Vagina (tissue), 2 donors: Measurements from ENCODE around the gene TMEM260.

ENCODE experiments used
- POLR2A ChIP-seq, 2 donors: fragments of 450-650 bp; IDR thresholded peaks; one replicate each; pipeline ENCODE4 v1.6.1; 2017; ENCODE audit warnings: antibody characterized with exemption in 2 of 2, mild to moderate bottlenecking in 2 of 2, moderate library complexity in 2 of 2
- POLR2AphosphoS5 ChIP-seq, 2 donors: sonication (generic); formaldehyde crosslinking; IDR thresholded peaks; one replicate each; pipeline ENCODE4 v1.9.0; 2017; ENCODE audit warnings: antibody characterized with exemption in 2 of 2, mild to moderate bottlenecking in 2 of 2, low read depth in 1 of 2; ENCODE audit not compliant: insufficient read depth in 1 of 2
- TF ChIP-seq, protein P1 (sequence below), 3 experiments: fragments of 450-650 bp in 2 of 3; fragments of 200-600 bp in 1 of 3; sonication (generic) in 1 of 3; IDR thresholded peaks; one replicate each; pipeline ENCODE4 v1.5.1; 2017 to 2019; ENCODE audit warnings: antibody characterized with exemption in 3 of 3, mild to moderate bottlenecking in 2 of 3, moderate library complexity in 2 of 3

DNA sequence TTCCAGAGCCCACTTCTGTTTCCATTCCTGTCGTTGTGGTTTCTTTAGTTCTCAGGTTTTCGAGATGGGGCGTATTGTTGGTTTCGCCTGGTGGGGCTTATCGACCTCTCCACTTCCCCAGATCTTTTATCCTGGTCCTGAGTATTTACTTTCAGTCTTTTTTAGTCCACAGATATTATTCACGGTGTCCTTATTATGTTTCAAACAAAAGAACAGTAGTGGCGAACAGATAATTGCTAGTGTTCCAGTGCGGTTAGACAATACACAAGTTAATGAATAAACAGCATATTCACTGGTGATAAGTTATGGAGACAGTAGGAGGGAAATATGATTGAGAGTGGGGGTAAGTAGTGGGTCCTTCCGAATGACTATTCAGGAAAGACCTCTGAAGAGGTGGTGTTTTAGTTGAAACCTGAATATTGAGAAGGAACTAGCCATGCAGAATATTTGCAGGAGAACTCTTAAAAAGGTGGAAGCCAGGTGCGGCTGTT, 668 bp downstream of the TMEM260 start:
- no peak for TF ChIP-seq POLR2AphosphoS5 (IDR thresholded peaks at IDR 0.05; ENCODE audit: insufficient read depth in 1 of 2, low read depth in 1 of 2)
- TF ChIP-seq POLR2A (IDR thresholded peaks at IDR 0.05) = no peak
- TF ChIP-seq, protein P1, sequence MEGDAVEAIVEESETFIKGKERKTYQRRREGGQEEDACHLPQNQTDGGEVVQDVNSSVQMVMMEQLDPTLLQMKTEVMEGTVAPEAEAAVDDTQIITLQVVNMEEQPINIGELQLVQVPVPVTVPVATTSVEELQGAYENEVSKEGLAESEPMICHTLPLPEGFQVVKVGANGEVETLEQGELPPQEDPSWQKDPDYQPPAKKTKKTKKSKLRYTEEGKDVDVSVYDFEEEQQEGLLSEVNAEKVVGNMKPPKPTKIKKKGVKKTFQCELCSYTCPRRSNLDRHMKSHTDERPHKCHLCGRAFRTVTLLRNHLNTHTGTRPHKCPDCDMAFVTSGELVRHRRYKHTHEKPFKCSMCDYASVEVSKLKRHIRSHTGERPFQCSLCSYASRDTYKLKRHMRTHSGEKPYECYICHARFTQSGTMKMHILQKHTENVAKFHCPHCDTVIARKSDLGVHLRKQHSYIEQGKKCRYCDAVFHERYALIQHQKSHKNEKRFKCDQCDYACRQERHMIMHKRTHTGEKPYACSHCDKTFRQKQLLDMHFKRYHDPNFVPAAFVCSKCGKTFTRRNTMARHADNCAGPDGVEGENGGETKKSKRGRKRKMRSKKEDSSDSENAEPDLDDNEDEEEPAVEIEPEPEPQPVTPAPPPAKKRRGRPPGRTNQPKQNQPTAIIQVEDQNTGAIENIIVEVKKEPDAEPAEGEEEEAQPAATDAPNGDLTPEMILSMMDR (IDR thresholded peaks at IDR 0.05) = no peak
